Esophagus squamous epithelium (tissue), 4 donors: Measurements from ENCODE around the gene KANK3.

ENCODE experiments used
- POLR2A ChIP-seq, 4 donors: fragments of 450-650 bp; IDR thresholded peaks; one replicate each; pipeline ENCODE4 v1.6.1; 2017; ENCODE audit warnings: antibody characterized with exemption in 4 of 4, mild to moderate bottlenecking in 4 of 4, moderate library complexity in 3 of 4
- TF ChIP-seq, protein P1 (sequence below), 6 experiments: fragments of 450-650 bp in 4 of 6; fragments of 200-600 bp in 2 of 6; sonication (generic) in 2 of 6; IDR thresholded peaks; one replicate each; pipeline ENCODE4 v1.5.1; 2016 to 2019; ENCODE audit warnings: antibody characterized with exemption in 6 of 6, mild to moderate bottlenecking in 4 of 6, moderate library complexity in 4 of 6

DNA sequence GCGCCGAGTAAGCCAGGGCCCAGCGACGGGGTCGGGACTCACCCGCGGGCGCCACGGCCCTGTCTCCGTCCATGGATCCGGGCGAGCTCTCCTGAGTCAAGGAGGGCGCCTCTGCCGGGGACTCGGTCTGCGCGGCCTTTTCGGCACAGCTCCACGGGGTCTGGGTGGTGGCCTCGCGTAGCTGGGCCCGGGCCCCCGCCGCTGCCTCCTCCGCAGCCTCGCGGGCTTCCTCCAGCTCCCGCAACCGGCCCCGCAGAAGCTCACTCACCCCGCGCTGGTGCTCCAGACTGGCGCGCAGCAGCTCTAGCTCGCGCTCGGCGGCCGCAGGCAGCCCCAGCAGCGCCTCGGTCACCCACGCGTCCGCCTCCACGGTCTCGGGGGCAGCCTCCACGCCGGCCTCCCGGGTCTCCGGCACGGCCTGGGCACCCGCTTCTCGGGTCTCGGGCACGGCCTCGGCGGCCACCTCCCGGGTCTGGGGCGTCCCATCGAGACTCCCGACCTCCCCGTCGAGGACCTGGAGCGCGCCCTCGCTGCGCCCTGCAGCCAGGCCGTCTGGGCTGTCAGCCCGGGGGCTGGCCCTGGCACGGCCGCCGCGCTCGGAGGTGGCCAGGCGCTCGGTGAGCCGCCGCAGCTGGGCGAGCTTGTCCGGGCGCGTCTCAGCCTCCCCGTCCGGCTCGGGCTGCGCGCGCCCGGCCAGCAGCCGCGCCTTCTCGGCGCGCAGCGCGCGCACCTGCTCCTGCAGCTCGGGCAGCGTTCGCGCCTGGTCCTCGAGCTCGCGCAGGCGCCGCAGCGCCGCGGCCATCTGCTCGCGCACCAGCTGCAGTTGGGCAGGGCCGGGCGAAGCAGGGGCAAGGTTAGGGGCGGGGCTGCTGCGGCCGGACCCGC, 8.4 kb downstream of the KANK3 start:
- TF ChIP-seq, protein P1, sequence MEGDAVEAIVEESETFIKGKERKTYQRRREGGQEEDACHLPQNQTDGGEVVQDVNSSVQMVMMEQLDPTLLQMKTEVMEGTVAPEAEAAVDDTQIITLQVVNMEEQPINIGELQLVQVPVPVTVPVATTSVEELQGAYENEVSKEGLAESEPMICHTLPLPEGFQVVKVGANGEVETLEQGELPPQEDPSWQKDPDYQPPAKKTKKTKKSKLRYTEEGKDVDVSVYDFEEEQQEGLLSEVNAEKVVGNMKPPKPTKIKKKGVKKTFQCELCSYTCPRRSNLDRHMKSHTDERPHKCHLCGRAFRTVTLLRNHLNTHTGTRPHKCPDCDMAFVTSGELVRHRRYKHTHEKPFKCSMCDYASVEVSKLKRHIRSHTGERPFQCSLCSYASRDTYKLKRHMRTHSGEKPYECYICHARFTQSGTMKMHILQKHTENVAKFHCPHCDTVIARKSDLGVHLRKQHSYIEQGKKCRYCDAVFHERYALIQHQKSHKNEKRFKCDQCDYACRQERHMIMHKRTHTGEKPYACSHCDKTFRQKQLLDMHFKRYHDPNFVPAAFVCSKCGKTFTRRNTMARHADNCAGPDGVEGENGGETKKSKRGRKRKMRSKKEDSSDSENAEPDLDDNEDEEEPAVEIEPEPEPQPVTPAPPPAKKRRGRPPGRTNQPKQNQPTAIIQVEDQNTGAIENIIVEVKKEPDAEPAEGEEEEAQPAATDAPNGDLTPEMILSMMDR (IDR thresholded peaks at IDR 0.05) = no peak
- no peak for TF ChIP-seq POLR2A (IDR thresholded peaks at IDR 0.05)
